Activated CD8-positive, alpha-beta T cell treated with anti-CD3 and anti-CD28 coated beads, Interleukin-2, amount 10 ng/mL, durations not matched to agents 7 days and 5 days (primary cell): ENCODE measurements around the gene TM9SF1. TPM values are rescaled to one million over a fixed set of nuclear protein-coding genes. Genes with fewer than 3 reads are reported as not detected.
A peak's percentile ranks its signal among the peaks of the same experiment; 100 is the strongest.

Experiments
- ATAC-seq: fragments of 150-1000 bp; cut with Tn5 transposase; one replicate; pipeline ENCODE4 v1.10.0; 2021; ENCODE audit warnings: moderate library complexity
- CTCF ChIA-PET: fragments of 350-600 bp; sonication (Branson Sonifier 250); formaldehyde crosslinking; loops from one replicate; lab custom pipeline; 2021; ENCODE audit warnings: antibody characterized with exemption; lab: Charles Lee
- POLR2A ChIA-PET: fragments of 350-600 bp; sonication (Branson Sonifier 250); formaldehyde crosslinking; loops from one replicate; lab custom pipeline; 2021; ENCODE audit warnings: antibody characterized with exemption; lab: Charles Lee
- DNase-seq: peaks from one replicate; pipeline ENCODE4 v3.0.0-alpha.2; 2020
- H3K27ac Mint-ChIP-seq: one replicate; pipeline ENCODE4 v1.8.0; 2021; ENCODE audit warnings: mild to moderate bottlenecking, mixed read lengths
- H3K27me3 Mint-ChIP-seq: one replicate; pipeline ENCODE4 v1.8.0; 2021; ENCODE audit warnings: low read depth, mixed read lengths
- H3K36me3 Mint-ChIP-seq: one replicate; pipeline ENCODE4 v1.8.0; 2021; ENCODE audit warnings: low read depth, mixed read lengths
- H3K4me1 Mint-ChIP-seq: one replicate; pipeline ENCODE4 v1.8.0; 2021; ENCODE audit warnings: low read depth, mixed read lengths
- H3K4me3 Mint-ChIP-seq: one replicate; pipeline ENCODE4 v1.8.0; 2021; ENCODE audit warnings: mild to moderate bottlenecking, mixed read lengths
- H3K9me3 Mint-ChIP-seq: one replicate; pipeline ENCODE4 v1.8.0; 2022; ENCODE audit warnings: mixed read lengths; ENCODE audit not compliant: insufficient read depth
- total RNA-seq, 2 experiments: library from RNA; stranded (reverse); gene quantifications; one replicate each; pipeline ENCODE4 v1.2.3, GENCODE V29; 2021

The TM9SF1 gene
- total RNA-seq, 2 experiments from 2014 or later, result 29.3 to 32.8 TPM

GRCh38 chr14:24186831-24187538 lies 8.3 kb downstream of the TM9SF1 start:
- no peak for DNase-seq
- H3K27ac Mint-ChIP-seq, result peak overlapping the region; percentile 68
- no peaks in the 10 kb centered on the region for H3K27me3 Mint-ChIP-seq
- ATAC-seq, result no peak
- H3K4me1 Mint-ChIP-seq, result peaks cover 37% of the 10 kb centered on the region
- POLR2A ChIA-PET, result interaction anchor here (0.9 to 4.9 kb wide), 7 partner anchors 8 to 40 kb away, joined by 3 to 85 read pairs (median 14); partner anchors contain the start of genes CHMP4A, IRF9, MDP1 and PSME2
- H3K4me3 Mint-ChIP-seq, result peak overlapping the region; percentile 92
- no peaks in the 10 kb centered on the region for H3K9me3 Mint-ChIP-seq
- peaks cover 41% of the 10 kb centered on the region for H3K36me3 Mint-ChIP-seq
- CTCF ChIA-PET, result interaction anchor here (0.9 to 2.8 kb wide), 5 partner anchors 11 to 130 kb away, joined by 3 to 9 read pairs (median 3); partner anchors contain the start of genes IRF9 and MDP1

- ChIA-PET POLR2A (interaction anchor here (0.6 to 4.9 kb wide), 4 partner anchors 10 to 23 kb away, joined by 3 to 85 read pairs (median 20); partner anchors contain the start of genes IRF9, REC8 and TM9SF1), CTCF (interaction anchor here (0.7 to 2.8 kb wide), 2 partner anchors 23 to 25 kb away, joined by 3 to 9 read pairs; partner anchors contain the start of gene IRF9)
- Mint-ChIP-seq H3K9me3 (no peaks in the 10 kb centered on the region), H3K27ac (no peak overlapping the region), H3K4me1 (peaks cover 33% of the 10 kb centered on the region), H3K36me3 (peaks cover 39% of the 10 kb centered on the region), H3K4me3 (no peak overlapping the region), H3K27me3 (no peaks in the 10 kb centered on the region)
- ATAC-seq (no peak), DNase-seq (no peak)
These were observed 9.5 kb downstream of the TM9SF1 start for GRCh38 chr14:24185741-24186140.

GRCh38 chr14:24185026-24185425 lies 10.2 kb downstream of the TM9SF1 start:
- H3K9me3 Mint-ChIP-seq, result no peaks in the 10 kb centered on the region

GRCh38 chr14:24184104-24184970 lies 10.9 kb downstream of the TM9SF1 start:
- H3K27ac Mint-ChIP-seq, result no peak overlapping the region
- ChIA-PET POLR2A (interaction anchor here (2.6 to 4.9 kb wide), 3 partner anchors 11 to 23 kb away, joined by 14 to 85 read pairs (median 15); partner anchors contain the start of genes IRF9 and TM9SF1), CTCF (no interaction called here)
- DNase-seq (no peak), ATAC-seq (no peak)
- H3K4me1 Mint-ChIP-seq, result peaks cover 24% of the 10 kb centered on the region
- no peak overlapping the region for H3K4me3 Mint-ChIP-seq
- H3K36me3 Mint-ChIP-seq, result peaks cover 40% of the 10 kb centered on the region
- H3K27me3 Mint-ChIP-seq, result no peaks in the 10 kb centered on the region
- no peaks in the 10 kb centered on the region for H3K9me3 Mint-ChIP-seq

More at GRCh38 chr14:24185026-24185425, 10.2 kb downstream of the TM9SF1 start:
- Mint-ChIP-seq H3K4me1 (peaks cover 28% of the 10 kb centered on the region), H3K27me3 (no peaks in the 10 kb centered on the region), H3K36me3 (peaks cover 38% of the 10 kb centered on the region), H3K4me3 (no peak overlapping the region), H3K27ac (peak overlapping the region; percentile 15)
- CTCF ChIA-PET, result interaction anchor here (0.7 to 2.8 kb wide), 2 partner anchors 23 to 24 kb away, joined by 3 to 9 read pairs; partner anchors contain the start of gene IRF9
- DNase-seq (no peak), ATAC-seq (no peak)
- POLR2A ChIA-PET, result interaction anchor here (3.4 to 4.9 kb wide), 3 partner anchors 10 to 22 kb away, joined by 14 to 85 read pairs (median 25); partner anchors contain the start of genes IRF9, REC8 and TM9SF1

GRCh38 chr14:24183014-24183481 lies 12.2 kb downstream of the TM9SF1 start:
- Mint-ChIP-seq H3K36me3 (peaks cover 50% of the 10 kb centered on the region), H3K27ac (no peak overlapping the region), H3K27me3 (no peaks in the 10 kb centered on the region), H3K4me3 (no peak overlapping the region), H3K9me3 (no peaks in the 10 kb centered on the region), H3K4me1 (peaks cover 13% of the 10 kb centered on the region)
- CTCF ChIA-PET, result no interaction called here
- no peak for DNase-seq
- POLR2A ChIA-PET, result interaction anchor here (1.2 to 2.6 kb wide), 4 partner anchors 10 to 21 kb away, joined by 4 to 15 read pairs (median 4); partner anchors contain the start of genes IRF9 and REC8
- ATAC-seq, result no peak

GRCh38 chr14:24182110-24182882 lies 12.9 kb downstream of the TM9SF1 start:
- Mint-ChIP-seq H3K4me1 (peaks cover 7% of the 10 kb centered on the region), H3K9me3 (no peaks in the 10 kb centered on the region), H3K4me3 (no peak overlapping the region), H3K36me3 (peaks cover 50% of the 10 kb centered on the region), H3K27ac (peak overlapping the region; percentile 50), H3K27me3 (no peaks in the 10 kb centered on the region)
- ChIA-PET CTCF (no interaction called here), POLR2A (interaction anchor here (0.6 to 2.6 kb wide), 6 partner anchors 9 to 31 kb away, joined by 3 to 15 read pairs (median 4); partner anchors contain the start of genes CHMP4A, IRF9 and REC8)
- ATAC-seq (no peak), DNase-seq (no peak)

GRCh38 chr14:24181371-24182077 lies 13.7 kb downstream of the TM9SF1 start:
- Mint-ChIP-seq H3K9me3 (no peaks in the 10 kb centered on the region), H3K36me3 (peaks cover 50% of the 10 kb centered on the region), H3K4me1 (peaks cover 2% of the 10 kb centered on the region), H3K4me3 (no peak overlapping the region), H3K27me3 (no peaks in the 10 kb centered on the region), H3K27ac (peak overlapping the region; percentile 50)
- no peak for ATAC-seq
- ChIA-PET CTCF (interaction anchor here (1.0 to 1.5 kb wide), 2 partner anchors 21 to 40 kb away, joined by 3 to 4 read pairs; partner anchors contain the start of genes EMC9 and IRF9), POLR2A (interaction anchor here (1.3 to 5.1 kb wide), 5 partner anchors 8 to 20 kb away, joined by 4 to 37 read pairs (median 12); partner anchors contain the start of genes IRF9 and TM9SF1)
- no peak for DNase-seq

- H3K4me1 Mint-ChIP-seq, result peaks cover under 1% of the 10 kb centered on the region
- ATAC-seq, result no peak
- CTCF ChIA-PET, result interaction anchor here (1.0 to 1.5 kb wide), 2 partner anchors 19 to 39 kb away, joined by 3 to 4 read pairs; partner anchors contain the start of genes EMC9 and IRF9
These were observed 15.1 kb downstream of the TM9SF1 start for GRCh38 chr14:24179961-24180796.

GRCh38 chr14:24179294-24179960 lies 15.8 kb downstream of the TM9SF1 start:
- ChIA-PET POLR2A (interaction anchor here (0.7 to 5.1 kb wide), 9 partner anchors 9 to 27 kb away, joined by 3 to 37 read pairs (median 5); partner anchors contain the start of genes IPO4, IRF9 and TM9SF1), CTCF (interaction anchor here (0.8 kb wide), 1 partner anchor 9 kb away, joined by 3 read pairs; the partner anchor contains the start of gene IPO4)
- Mint-ChIP-seq H3K9me3 (no peaks in the 10 kb centered on the region), H3K4me1 (peaks cover 8% of the 10 kb centered on the region), H3K4me3 (no peak overlapping the region), H3K36me3 (peaks cover 55% of the 10 kb centered on the region), H3K27ac (peak overlapping the region; percentile 56), H3K27me3 (no peaks in the 10 kb centered on the region)
- ATAC-seq (no peak), DNase-seq (no peak)

More at GRCh38 chr14:24179961-24180796, 15.1 kb downstream of the TM9SF1 start:
- no peak for DNase-seq
- Mint-ChIP-seq H3K27me3 (no peaks in the 10 kb centered on the region), H3K4me3 (no peak overlapping the region), H3K27ac (no peak overlapping the region), H3K36me3 (peaks cover 52% of the 10 kb centered on the region), H3K9me3 (no peaks in the 10 kb centered on the region)
- POLR2A ChIA-PET, result interaction anchor here (0.7 to 5.1 kb wide), 8 partner anchors 9 to 19 kb away, joined by 3 to 37 read pairs (median 4); partner anchors contain the start of genes IPO4, IRF9 and TM9SF1
